AG09319 (cell line): Measurements from ENCODE around the gene SLC30A10.
"Not testable (repeated sequence)": the region's sequence is repeated elsewhere in the genome, so short reads cannot be mapped to it uniquely, and the experiment has no call there.

Experiments
- DNase-seq: peaks from one replicate; pipeline ENCODE4 v3.0.0-alpha.2; 2010; ENCODE audit warnings: low read depth; ENCODE audit errors: extremely low read depth
- CTCF ChIP-seq: IDR thresholded peaks from 2 replicates; pipeline ENCODE4 v1.5.1; 2011; ENCODE audit warnings: low read depth, mild to moderate bottlenecking, inconsistent platforms, low read length, moderate library complexity

The SLC30A10 gene

DNA sequence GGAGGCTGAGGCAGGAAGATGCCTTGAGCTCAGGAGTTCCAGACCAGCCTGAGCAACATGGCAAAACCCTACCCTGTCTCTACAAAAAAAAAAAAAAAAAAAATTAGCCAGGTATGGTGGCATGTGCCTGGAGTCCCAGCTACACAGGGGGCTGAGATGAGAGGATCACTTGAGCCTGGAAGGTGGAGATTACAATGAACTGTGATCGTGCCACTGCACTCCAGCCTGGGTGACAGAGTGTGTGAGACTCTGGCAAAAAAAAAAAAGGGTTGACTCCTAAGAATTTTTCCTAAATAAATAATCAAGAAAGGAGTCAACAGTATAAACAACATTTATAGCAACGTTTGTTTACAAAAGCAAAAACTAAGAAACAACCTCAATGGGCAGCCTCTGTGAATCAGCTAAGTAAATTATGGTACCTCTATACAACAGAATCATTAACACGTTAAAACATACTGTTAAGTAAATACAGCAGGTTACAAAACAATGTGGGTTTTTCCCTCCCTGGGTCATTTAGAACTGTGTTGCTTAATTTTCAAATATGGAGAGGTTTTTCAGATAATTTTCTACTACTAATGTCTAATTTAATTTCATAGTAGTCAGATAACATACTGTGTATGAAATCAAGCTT lies 56.8 kb downstream of the SLC30A10 start:
- TF ChIP-seq CTCF = no peak
- no peak for DNase-seq

DNA sequence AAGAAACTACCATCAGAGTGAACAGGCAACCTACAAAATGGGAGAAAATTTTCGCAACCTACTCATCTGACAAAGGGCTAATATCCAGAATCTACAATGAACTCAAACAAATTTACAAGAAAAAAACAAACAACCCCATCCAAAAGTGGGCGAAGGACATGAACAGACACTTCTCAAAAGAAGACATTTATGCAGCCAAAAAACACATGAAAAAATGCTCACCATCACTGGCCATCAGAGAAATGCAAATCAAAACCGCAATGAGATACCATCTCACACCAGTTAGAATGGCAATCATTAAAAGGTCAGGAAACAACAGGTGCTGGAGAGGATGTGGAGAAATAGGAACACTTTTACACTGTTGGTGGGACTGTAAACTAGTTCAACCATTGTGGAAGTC lies 59.7 kb downstream of the SLC30A10 start:
- DNase-seq = not testable (repeated sequence)
